Stimulated activated CD4-positive, alpha-beta T cell treated with anti-CD3 and anti-CD28 coated beads, Interleukin-2, amount 100 ng/mL, for 4 hours (primary cell): Measurements from ENCODE around the gene DOCK3.
"Not testable (repeated sequence)": the region's sequence is repeated elsewhere in the genome, so short reads cannot be mapped to it uniquely, and the experiment has no call there.

Experiments
- DNase-seq: peaks from one replicate; pipeline ENCODE4 v3.0.0-alpha.2; 2020; ENCODE audit warnings: low read depth

The DOCK3 gene

GRCh38 chr3:51371943-51372557 lies 697.3 kb downstream of the DOCK3 start:
- peak; percentile 41 for DNase-seq

GRCh38 chr3:51373658-51374421 lies 699.1 kb downstream of the DOCK3 start:
- DNase-seq, result no peak

- DNase-seq, result no peak
Measured at GRCh38 chr3:51374456-51374855, 699.7 kb downstream of the DOCK3 start.

- no peak for DNase-seq
Measured at GRCh38 chr3:51375136-51375535, 700.4 kb downstream of the DOCK3 start.

GRCh38 chr3:51375571-51375970 lies 700.8 kb downstream of the DOCK3 start:
- no peak for DNase-seq

GRCh38 chr3:51378065-51378464 lies 703.3 kb downstream of the DOCK3 start:
- no peak for DNase-seq

GRCh38 chr3:51378726-51379125 lies 704.0 kb downstream of the DOCK3 start:
- DNase-seq, result no peak

GRCh38 chr3:51379301-51379700 lies 704.6 kb downstream of the DOCK3 start:
- no peak for DNase-seq

GRCh38 chr3:51379746-51380455 lies 705.2 kb downstream of the DOCK3 start:
- no peak for DNase-seq

GRCh38 chr3:51380601-51381332 lies 706.0 kb downstream of the DOCK3 start:
- no peak for DNase-seq

- no peak for DNase-seq
Measured at GRCh38 chr3:51381333-51381705, 706.6 kb downstream of the DOCK3 start.

- DNase-seq, result no peak
Measured at GRCh38 chr3:51382076-51382745, 707.5 kb downstream of the DOCK3 start.

GRCh38 chr3:51382947-51383578 lies 708.3 kb downstream of the DOCK3 start:
- DNase-seq, result no peak

GRCh38 chr3:51384055-51384725 lies 709.5 kb downstream of the DOCK3 start:
- no peak for DNase-seq

GRCh38 chr3:51384726-51385473 lies 710.2 kb downstream of the DOCK3 start, which contains the start of gene MANF:
MANF (plus strand) TSS chr3:51385291; CDS start chr3:51385343, 52 bp downstream.
- DNase-seq, result peak; percentile 97

- no peak for DNase-seq
Measured at GRCh38 chr3:51385621-51386091, 710.9 kb downstream of the DOCK3 start.

GRCh38 chr3:51386159-51386851 lies 711.6 kb downstream of the DOCK3 start:
- no peak for DNase-seq

- no peak for DNase-seq
Measured at GRCh38 chr3:51386852-51387229, 712.1 kb downstream of the DOCK3 start.

- DNase-seq, result not testable (repeated sequence)
Measured at GRCh38 chr3:51387281-51387680, 712.6 kb downstream of the DOCK3 start.
